PC-3 (cell line): ENCODE measurements around the gene MFAP2. TPM values are rescaled to one million over a fixed set of nuclear protein-coding genes. Genes with fewer than 3 reads are reported as not detected.

ENCODE experiments used
- ATAC-seq: fragments of 200-7000 bp; cut with Tn5 transposase; 2 replicates; pipeline ENCODE4 v1.9.1; 2020; ENCODE audit warnings: mild to moderate bottlenecking, moderate library complexity
- BruUV-seq: library from RNA; stranded (reverse); fragments of 400-500 nt; replicated peaks from 2 replicates; lab custom pipeline; 2021; lab: Mats Ljungman, UMichigan
- CTCF ChIA-PET: fragments of 300-600 bp; sonication (Branson Sonifier 250); formaldehyde crosslinking; loops from one replicate; lab custom pipeline; 2022; ENCODE audit warnings: antibody characterized with exemption; lab: Charles Lee
- POLR2A ChIA-PET: fragments of 300-600 bp; sonication (Branson Sonifier 250); formaldehyde crosslinking; loops from one replicate; lab custom pipeline; 2022; ENCODE audit warnings: antibody characterized with exemption; ENCODE audit not compliant: unreplicated experiment; lab: Charles Lee
- DNase-seq: peaks from one replicate; pipeline ENCODE4 v3.0.0-alpha.2; 2015
- H2AFZ ChIP-seq: fragments of 300-600 bp; sonication (generic); 2 replicates; pipeline ENCODE4 v1.6.0; 2016; ENCODE audit warnings: antibody characterized with exemption, low read length
- H3F3A ChIP-seq: fragments of 300-600 bp; sonication (generic); one replicate; pipeline ENCODE4 v1.6.0; 2017; ENCODE audit warnings: antibody characterized with exemption, low read length, control low read depth, mild to moderate bottlenecking; ENCODE audit not compliant: unreplicated experiment
- H3K27ac ChIP-seq: fragments of 300-600 bp; sonication (generic); 2 replicates; pipeline ENCODE4 v1.5.1; 2016; ENCODE audit warnings: mild to moderate bottlenecking, low read length
- H3K27me3 ChIP-seq: fragments of 300-600 bp; sonication (generic); 2 replicates; pipeline ENCODE4 v1.6.1; 2016; ENCODE audit warnings: low read length, mixed read lengths
- H3K36me3 ChIP-seq: fragments of 300-600 bp; sonication (generic); 2 replicates; pipeline ENCODE4 v1.6.1; 2016; ENCODE audit warnings: low read depth, mixed run types, low read length, mixed read lengths
- H3K4me1 ChIP-seq: fragments of 300-600 bp; sonication (generic); 2 replicates; pipeline ENCODE4 v1.5.1; 2016; ENCODE audit warnings: low read length; ENCODE audit not compliant: insufficient read depth
- H3K4me2 ChIP-seq: fragments of 300-600 bp; sonication (generic); 2 replicates; pipeline ENCODE4 v1.6.0; 2016; ENCODE audit warnings: low read length
- H3K4me3 ChIP-seq: fragments of 300-600 bp; sonication (generic); 2 replicates; pipeline ENCODE4 v1.5.1; 2016; ENCODE audit warnings: mild to moderate bottlenecking, low read length, mixed read lengths
- H3K79me2 ChIP-seq: fragments of 300-600 bp; sonication (generic); 2 replicates; pipeline ENCODE4 v1.6.1; 2017; ENCODE audit warnings: low read length, mixed read lengths
- H3K9ac ChIP-seq: fragments of 300-600 bp; sonication (generic); 2 replicates; pipeline ENCODE4 v1.6.0; 2016; ENCODE audit warnings: mild to moderate bottlenecking, low read length
- H3K9me2 ChIP-seq: fragments of 300-600 bp; sonication (generic); replicated peaks from 2 replicates; pipeline ENCODE4 v1.6.1; 2016; ENCODE audit warnings: mixed run types, low read length, mixed read lengths
- H3K9me3 ChIP-seq: fragments of 300-600 bp; sonication (generic); 2 replicates; pipeline ENCODE4 v1.6.1; 2016; ENCODE audit warnings: low read length, mixed read lengths
- H4K20me1 ChIP-seq: fragments of 300-600 bp; sonication (generic); 2 replicates; pipeline ENCODE4 v1.6.1; 2016; ENCODE audit warnings: low read length, mixed read lengths
- CTCF ChIP-seq: fragments of 300-600 bp; sonication (generic); conservative IDR thresholded peaks from 2 replicates; pipeline ENCODE4 v1.5.1; 2017; ENCODE audit warnings: antibody characterized with exemption, low read depth, mild to moderate bottlenecking, low read length
- EZH2 ChIP-seq: fragments of 300-600 bp; sonication (generic); IDR thresholded peaks from one replicate; pipeline ENCODE4 v1.6.1; 2017; ENCODE audit warnings: antibody characterized with exemption, mild to moderate bottlenecking, low read length; ENCODE audit not compliant: unreplicated experiment
- EZH2phosphoT487 ChIP-seq: fragments of 300-600 bp; sonication (generic); IDR thresholded peaks from 2 replicates; pipeline ENCODE4 v1.6.1; 2018; ENCODE audit warnings: mild to moderate bottlenecking, antibody characterized with exemption, low read length, borderline replicate concordance
- intact Hi-C: fragments of 100-400 bp; cut with micrococcal nuclease; formaldehyde crosslinking; loops from 2 replicates; pipeline ENCODE4 v1.9.0; 2023
- total RNA-seq: library from RNA; depleted of rRNA; stranded (reverse); fragments of >200 nt; gene quantifications from 2 replicates; pipeline ENCODE4 v1.2.3, GENCODE V29; 2014

The MFAP2 gene
- total RNA-seq, 1 experiment from 2014 or later: 1.8 TPM

GRCh38 chr1:17011439-17012307 is 31.3 kb upstream of the MFAP2 start, which contains the start of gene ATP13A2:
TSS of gene ATP13A2 (minus strand) at chr1:17011928. CDS start at chr1:17011738, 190 bp downstream.
- Histone ChIP-seq H3F3A (no peaks in the 10 kb centered on the region), H3K79me2 (peaks cover 12% of the 10 kb centered on the region; the same call in 1 of the 2 replicates), H3K27me3 (no peaks in the 10 kb centered on the region), H3K9ac (peak within 1 kb of the TSS; percentile 77), H3K4me2 (peak within 1 kb of the TSS; percentile 99), H4K20me1 (no peaks in the 10 kb centered on the region), H3K9me3 (no peaks in the 10 kb centered on the region), H3K36me3 (no peaks in the 10 kb centered on the region), H3K9me2 (no peaks in the 10 kb centered on the region), H3K27ac (no peak within 1 kb of the TSS), H3K4me1 (peaks cover 18% of the 10 kb centered on the region), H2AFZ (peak within 1 kb of the TSS; percentile 95), H3K4me3 (peak within 1 kb of the TSS; percentile 95)
- CTCF ChIA-PET: no interaction called here
- DNase-seq (peak; percentile 90), ATAC-seq (peak; percentile 96)
- intact Hi-C loops: no loop called here
- no peak for TF ChIP-seq CTCF
- no peak for TF ChIP-seq EZH2phosphoT487
- no peak for TF ChIP-seq EZH2
- BruUV-seq: no TSS peak
- POLR2A ChIA-PET: interaction anchor here (0.6 kb wide), 1 partner anchor 106 kb away, joined by 3 read pairs; no protein-coding TSS in a partner anchor

DNA sequence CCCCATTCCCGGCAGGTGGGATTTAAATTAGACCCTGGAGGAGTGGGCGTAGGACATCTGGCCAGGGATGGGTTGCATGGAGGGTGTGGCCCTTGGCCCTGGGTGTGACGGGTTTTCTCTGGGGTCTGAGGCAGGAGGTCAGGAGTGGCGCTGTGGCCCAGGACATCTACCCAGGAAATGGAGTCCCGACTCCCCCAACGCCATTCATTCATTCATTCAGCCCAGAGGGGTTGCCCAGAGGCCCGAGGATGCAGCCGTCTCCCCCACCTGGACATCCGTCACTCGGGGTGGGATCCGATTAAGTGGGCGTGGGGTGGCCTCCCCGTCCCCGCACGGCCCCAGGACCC is 30.6 kb upstream of the MFAP2 start:
- no peak for DNase-seq
- H3F3A ChIP-seq: no peaks in the 10 kb centered on the region
- BruUV-seq: no TSS peak
- H3K4me3 ChIP-seq: peak overlapping the region; percentile 95
- H3K27me3 ChIP-seq: no peaks in the 10 kb centered on the region
- peaks cover 12% of the 10 kb centered on the region; the same call in 1 of the 2 replicates for H3K79me2 ChIP-seq
- peak overlapping the region; percentile 83 for H2AFZ ChIP-seq
- no peak for TF ChIP-seq EZH2phosphoT487
- no peak for TF ChIP-seq CTCF
- TF ChIP-seq EZH2: no peak
- intact Hi-C loops: no loop called here
- peaks cover 13% of the 10 kb centered on the region for H3K4me1 ChIP-seq
- POLR2A ChIA-PET: no interaction called here
- H3K36me3 ChIP-seq: no peaks in the 10 kb centered on the region
- H3K27ac ChIP-seq: no peak overlapping the region
- CTCF ChIA-PET: no interaction called here
- H3K9me3 ChIP-seq: no peaks in the 10 kb centered on the region
- H3K4me2 ChIP-seq: peak overlapping the region; percentile 99
- H4K20me1 ChIP-seq: no peaks in the 10 kb centered on the region
- H3K9me2 ChIP-seq: no peaks in the 10 kb centered on the region
- ATAC-seq: peak; percentile 3; the same call in 1 of the 2 replicates
- peak overlapping the region; percentile 77 for H3K9ac ChIP-seq

GRCh38 chr1:17009706-17010105 is 29.3 kb upstream of the MFAP2 start:
- H2AFZ ChIP-seq: no peak overlapping the region
- POLR2A ChIA-PET: no interaction called here
- H3K4me3 ChIP-seq: no peak overlapping the region
- H3K27me3 ChIP-seq: no peaks in the 10 kb centered on the region
- H4K20me1 ChIP-seq: no peaks in the 10 kb centered on the region
- H3K9ac ChIP-seq: no peak overlapping the region
- H3K27ac ChIP-seq: no peak overlapping the region
- no peaks in the 10 kb centered on the region for H3K36me3 ChIP-seq
- CTCF ChIA-PET: interaction anchor here (0.6 kb wide), 1 partner anchor 49 kb away, joined by 3 read pairs; no protein-coding TSS in a partner anchor
- peaks cover 13% of the 10 kb centered on the region for H3K4me1 ChIP-seq
- no peak for TF ChIP-seq CTCF
- H3K9me3 ChIP-seq: no peaks in the 10 kb centered on the region
- ATAC-seq (no peak), DNase-seq (peak; percentile 22)
- H3F3A ChIP-seq: no peaks in the 10 kb centered on the region
- BruUV-seq: no TSS peak
- peaks cover 12% of the 10 kb centered on the region; the same call in 1 of the 2 replicates for H3K79me2 ChIP-seq
- intact Hi-C loops: no loop called here
- H3K9me2 ChIP-seq: no peaks in the 10 kb centered on the region
- no peak overlapping the region for H3K4me2 ChIP-seq
